Neural progenitor cell (in vitro differentiated cells): ENCODE measurements around the gene PKNOX2.

Experiments used
- CTCF ChIP-seq: fragments of 200-600 bp; sonication (generic); IDR thresholded peaks from 2 replicates; pipeline ENCODE4 v1.5.1; 2017; ENCODE audit warnings: antibody characterized with exemption, mild to moderate bottlenecking
- EZH2 ChIP-seq: fragments of 200-600 bp; sonication (generic); IDR thresholded peaks from 2 replicates; pipeline ENCODE4 v1.6.1; 2017; ENCODE audit warnings: antibody characterized with exemption, mild to moderate bottlenecking, moderate library complexity
- EZH2phosphoT487 ChIP-seq: fragments of 200-600 bp; sonication (generic); IDR thresholded peaks from 2 replicates; pipeline ENCODE4 v1.6.1; 2017; ENCODE audit warnings: antibody characterized with exemption

DNA sequence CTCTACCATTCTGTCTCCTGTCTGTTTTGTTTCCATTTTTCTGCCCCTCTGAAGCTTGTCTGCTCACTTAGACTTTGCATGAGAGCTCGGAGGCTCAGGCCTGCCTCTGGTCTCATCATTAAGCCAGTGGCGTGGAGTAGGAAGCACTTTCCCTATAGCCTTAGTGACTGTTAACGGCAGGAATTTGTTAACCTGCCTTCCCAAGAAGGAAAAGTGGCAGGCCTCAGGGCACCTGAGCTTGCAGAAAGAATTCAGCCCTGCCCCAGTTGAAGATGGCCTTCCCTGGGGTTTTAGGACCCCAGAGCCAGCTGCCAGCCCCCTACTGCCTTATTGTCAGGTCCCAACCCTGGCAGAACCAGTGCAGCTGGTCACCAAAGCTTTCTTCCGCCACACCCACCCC is 93.2 kb downstream of the PKNOX2 start:
- TF ChIP-seq CTCF = no peak
- no peak for TF ChIP-seq EZH2phosphoT487
- no peak for TF ChIP-seq EZH2
